ENCODE results near the gene B3GALT5.

- TF ChIP-seq CTCF (IDR thresholded peaks at IDR 0.05) (no peak), POLR2A (IDR thresholded peaks at IDR 0.05) (no peak)
These were observed 12.6 kb downstream of the B3GALT5 start for GRCh38 chr21:39625211-39625895.
